GM19397 (cell line): Measurements from ENCODE around the gene BCL2L11.

ENCODE experiments used
- ATAC-seq: cut with Tn5 transposase; IDR thresholded peaks from one replicate; pipeline ENCODE4 v1.9.1; 2021; ENCODE audit warnings: mild to moderate bottlenecking, moderate library complexity; ENCODE audit not compliant: unreplicated experiment

Gene BCL2L11

DNA sequence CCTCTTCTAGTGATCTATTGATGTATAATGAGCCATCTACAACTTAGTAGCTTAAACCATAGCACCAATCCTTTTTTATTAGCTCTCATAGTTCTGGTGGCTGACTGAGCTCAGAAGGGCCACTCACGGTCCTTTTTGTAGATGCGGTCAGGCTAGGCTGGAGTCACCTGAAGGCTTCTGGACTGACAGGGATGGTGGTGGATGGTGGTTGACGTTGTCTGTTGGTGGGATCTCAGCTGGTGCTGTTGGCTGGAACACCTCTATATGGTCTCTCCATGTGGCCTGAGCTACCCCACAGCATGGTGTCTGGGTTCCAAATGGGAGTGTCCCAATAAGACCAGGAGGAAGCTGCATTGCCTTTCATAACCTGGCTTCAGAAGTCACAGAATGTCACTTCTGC, 68.0 kb downstream of the BCL2L11 start:
- ATAC-seq: no peak

GRCh38 chr2:111189106-111189505, 68.4 kb downstream of the BCL2L11 start:
- ATAC-seq: no peak

DNA sequence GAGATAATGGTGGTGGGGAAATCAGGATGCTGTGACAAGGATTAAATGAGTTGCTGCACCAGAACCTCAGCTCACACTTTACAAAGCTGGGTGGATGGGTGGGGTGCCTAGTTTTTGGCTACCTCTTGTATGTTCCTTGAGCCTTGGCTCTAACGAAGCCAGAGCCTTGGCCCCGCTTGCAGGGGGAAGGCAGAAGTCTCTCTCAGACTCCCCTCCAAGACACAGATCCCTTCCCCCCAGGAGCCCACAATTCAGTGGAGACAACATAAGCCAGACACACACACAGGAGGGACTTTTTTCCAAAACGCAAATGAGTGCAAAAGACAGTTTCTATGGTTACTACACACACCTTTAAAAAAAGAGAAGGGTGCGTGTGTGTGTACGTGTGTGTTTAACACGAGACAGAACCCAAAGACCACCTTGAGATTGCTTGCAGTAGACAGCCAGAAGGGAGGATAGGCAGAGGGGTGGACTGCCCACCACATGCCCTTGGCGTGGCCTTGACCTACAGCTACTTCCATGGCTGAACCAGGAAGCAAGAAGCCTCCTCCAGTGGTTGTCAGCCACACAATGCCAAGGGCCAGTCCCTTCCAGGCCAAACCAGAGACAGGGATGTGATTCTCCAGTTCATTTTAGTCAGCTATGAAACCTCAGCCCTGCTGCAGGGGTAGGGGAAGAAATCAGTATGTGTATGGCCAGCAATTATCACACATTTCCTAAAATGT, 70.3 kb downstream of the BCL2L11 start:
- no peak for ATAC-seq

DNA sequence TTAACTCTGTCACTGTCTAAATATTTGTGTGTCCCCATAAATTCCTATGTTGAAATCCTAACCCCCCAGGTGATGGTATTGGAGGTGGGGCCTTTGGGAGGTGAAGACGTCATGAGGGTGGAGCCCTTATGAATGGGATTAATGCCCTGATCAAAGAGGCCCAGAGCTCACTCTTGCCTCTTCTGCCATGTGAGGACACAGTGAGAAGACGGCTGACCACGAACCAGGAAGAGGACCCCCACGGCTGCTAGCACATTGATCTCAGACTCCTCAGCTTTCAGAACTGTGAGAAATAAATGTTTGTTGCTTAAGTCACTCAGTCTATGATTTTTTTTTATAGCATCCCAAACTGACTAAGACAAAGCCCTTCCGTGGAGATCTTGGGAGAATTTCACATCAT, 71.2 kb downstream of the BCL2L11 start:
- no peak for ATAC-seq

- ATAC-seq: no peak
These were observed 72.2 kb downstream of the BCL2L11 start for GRCh38 chr2:111192776-111193368.

DNA sequence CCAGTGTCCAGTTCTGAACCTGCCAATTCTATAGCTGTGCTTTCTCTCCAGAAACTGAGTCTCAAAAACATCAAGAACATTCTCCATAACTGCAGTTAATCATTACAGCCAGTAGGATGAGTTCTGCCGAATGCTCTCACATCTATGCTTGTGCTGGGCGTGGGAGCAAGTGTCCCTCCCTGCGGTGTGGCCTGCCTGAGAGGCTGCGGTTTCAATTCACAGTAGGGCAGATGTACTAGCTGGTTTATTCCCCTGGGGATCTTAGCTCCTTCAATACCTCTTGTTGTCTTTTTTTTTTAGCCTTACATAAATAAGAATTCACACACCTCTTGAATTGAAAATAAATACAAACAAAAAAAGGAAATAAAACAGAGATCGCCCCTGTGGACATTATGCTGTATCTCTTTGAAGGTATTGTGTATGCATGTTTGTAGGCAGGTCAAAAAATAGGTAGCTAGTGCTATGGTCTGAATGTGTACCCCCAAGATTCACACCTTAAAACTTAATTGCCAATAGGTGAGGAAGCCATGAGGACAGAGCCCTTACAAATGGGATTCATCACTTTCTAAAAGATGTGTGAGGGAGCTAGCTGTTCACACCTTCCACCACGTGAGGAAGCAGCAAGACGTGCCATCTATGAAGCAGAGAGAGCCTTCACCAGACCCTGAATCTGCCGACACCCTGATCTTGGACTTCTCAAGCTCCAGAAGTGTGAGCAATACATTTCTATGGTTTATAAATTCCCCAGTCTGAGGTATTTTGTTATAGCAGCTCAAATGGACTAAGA, 74.3 kb downstream of the BCL2L11 start:
- peak; percentile 91 for ATAC-seq

GRCh38 chr2:111196435-111196834, 75.7 kb downstream of the BCL2L11 start:
- ATAC-seq: no peak

DNA sequence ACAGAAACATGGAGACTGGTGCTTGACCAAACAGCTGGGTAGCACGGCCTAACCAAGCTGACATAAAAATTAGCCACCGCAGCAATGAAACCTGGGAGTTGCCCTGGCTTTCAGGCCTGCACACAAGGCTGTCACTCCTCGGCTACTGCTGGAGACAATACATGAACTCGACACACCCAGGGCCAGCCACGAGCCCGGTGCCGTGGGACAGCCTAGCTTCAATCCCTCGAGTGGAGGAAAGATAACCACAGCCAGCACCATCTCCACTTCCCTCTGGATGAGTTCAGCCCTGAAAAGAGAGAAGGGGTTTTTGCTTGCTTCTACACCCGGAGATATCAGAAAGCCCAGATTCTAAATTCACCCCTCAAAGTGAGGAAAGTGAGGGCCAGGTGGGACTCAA, 78.0 kb downstream of the BCL2L11 start:
- no peak for ATAC-seq

DNA sequence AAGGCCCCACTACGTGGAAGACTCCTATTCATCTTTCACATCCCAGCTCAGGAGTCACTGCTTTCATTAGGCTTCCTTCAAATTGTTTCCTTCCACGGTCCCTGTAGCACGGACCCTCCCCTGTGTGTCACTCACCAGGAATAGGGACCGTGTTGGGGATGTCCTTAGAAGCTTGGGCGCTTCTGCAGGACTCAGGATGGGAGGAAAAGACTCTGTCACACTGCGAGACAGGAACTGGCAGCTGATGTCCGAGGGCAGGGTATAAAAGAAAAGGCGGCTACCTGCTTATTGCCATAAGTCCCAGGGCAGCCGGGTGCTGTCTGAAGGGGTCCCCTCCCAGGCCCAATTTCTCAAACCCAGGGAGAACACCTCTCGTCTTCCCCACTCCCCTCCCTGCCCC, 79.1 kb downstream of the BCL2L11 start:
- ATAC-seq: no peak

DNA sequence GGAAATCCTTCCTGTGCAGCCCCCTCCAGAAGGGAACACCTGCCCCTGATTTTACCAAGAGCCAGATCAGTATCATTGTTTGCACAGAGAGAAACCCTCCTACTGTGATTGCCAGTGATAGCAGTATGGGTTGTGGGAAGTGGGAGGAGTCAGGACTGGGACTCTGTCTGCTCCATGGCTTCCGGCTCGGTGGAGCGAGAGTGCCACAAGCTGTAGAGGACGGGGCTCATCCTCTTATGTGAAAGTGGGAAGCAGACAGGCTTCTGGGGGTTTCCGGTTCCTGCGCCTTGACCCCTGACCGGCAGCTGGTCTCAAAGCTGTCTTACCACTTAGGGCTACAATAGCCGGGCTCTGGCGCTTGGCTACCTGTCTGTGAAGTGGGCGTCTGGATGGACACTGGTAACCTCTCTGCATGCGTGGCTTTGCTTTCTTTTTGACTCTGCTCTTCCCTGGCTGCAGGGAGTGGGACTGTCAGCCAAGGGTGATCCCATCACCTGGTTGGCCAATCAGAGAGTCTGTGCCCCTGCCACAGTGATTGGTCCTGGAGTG, 79.7 kb downstream of the BCL2L11 start:
- no peak for ATAC-seq

DNA sequence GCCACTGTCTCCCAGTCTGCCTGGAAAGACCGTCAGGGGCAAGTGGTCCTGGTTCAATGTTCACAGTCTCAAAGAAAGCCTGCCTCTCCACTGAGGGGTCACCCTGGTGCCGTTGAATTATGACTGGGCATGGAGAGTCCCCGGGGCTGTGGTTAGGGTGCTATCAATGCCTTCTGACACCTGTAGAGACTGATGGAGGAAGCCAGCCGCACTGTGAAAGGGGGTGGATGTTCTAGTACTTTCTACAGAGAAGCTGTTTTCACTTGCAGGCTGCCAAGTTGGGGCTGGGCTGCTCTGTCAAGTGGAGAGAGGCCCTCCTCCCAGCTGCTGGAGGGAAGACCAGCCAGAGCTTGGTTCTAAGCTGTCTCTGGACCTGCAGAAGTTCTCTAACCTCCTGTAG, 80.5 kb downstream of the BCL2L11 start:
- peak; percentile 78 for ATAC-seq

DNA sequence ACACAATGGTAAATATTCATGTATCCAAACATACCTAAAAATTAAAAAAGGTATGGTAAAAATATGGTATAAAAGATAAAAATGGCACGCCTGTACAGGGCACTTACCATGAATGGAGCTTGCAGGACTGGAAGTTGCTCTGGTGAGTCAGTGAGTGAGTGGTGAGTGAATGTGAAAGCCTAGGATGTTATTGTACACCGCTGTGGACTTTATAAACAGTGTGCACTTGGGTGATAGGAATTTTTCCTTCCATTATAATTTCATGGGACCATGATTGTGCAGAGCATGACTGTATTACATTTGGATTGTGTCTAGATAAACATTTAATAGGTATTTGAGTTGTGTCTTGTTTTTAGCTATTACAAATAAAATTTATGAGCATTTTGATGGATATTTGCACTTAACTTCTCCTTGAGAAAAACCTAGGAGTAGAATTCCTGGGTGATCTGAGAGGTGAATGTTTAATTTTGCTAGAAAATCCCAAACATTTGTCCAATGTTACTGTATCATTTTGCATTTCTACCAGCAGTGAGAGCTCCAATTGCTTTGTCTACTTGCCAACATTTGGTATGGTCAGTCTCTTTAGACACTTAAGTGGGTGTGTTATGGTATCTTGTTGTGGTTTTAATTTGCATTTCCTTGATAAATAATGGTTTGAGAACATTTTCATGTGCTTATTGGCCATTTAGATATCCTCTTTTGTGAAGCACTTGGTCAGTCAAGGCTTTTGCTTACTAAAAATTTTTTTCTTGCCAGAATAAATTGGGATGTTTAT, 81.7 kb downstream of the BCL2L11 start:
- no peak for ATAC-seq

DNA sequence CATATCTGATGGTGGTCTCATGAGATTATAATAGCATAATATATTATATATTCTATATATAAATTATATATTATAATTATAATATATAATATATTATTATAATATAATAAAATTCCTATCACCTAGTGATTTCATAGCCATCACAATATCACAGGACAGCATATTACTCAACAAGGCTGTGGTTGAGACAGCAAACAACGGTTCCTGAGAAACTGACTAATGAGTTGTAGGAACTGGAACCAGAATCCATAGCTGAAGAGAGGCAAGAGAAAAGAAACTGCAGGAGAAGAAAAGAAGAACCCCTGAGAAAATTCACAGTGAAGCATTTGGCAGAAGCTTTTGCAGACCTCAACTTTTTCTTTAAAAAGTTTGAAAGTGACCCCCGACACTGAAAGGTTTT, 84.0 kb downstream of the BCL2L11 start:
- no peak for ATAC-seq

DNA sequence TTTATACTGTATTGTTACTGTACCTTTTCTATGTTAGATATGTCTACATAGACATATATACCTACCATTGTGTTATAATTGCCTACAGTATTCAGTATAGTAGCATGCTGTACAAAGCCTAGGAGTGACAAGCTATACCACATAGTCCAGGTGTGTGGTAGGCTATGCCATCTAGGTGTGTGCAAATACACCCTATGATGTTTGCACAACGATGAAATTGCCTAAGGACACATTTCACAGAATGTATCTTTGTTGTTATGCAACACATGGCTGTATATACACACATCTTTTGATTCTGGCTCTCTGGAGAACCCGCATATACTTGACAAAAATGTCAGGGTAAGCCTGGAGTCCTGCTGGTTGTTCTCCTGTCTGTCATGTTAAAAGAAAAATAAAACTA, 85.1 kb downstream of the BCL2L11 start:
- no peak for ATAC-seq

GRCh38 chr2:111207851-111208250, 87.1 kb downstream of the BCL2L11 start:
- ATAC-seq: no peak

GRCh38 chr2:111208639-111209038, 87.9 kb downstream of the BCL2L11 start:
- peak; percentile 18 for ATAC-seq

- ATAC-seq: peak; percentile 86
These were observed 88.4 kb downstream of the BCL2L11 start for GRCh38 chr2:111209045-111209514.

GRCh38 chr2:111210036-111210435, 89.3 kb downstream of the BCL2L11 start:
- no peak for ATAC-seq

GRCh38 chr2:111213877-111214276, 93.2 kb downstream of the BCL2L11 start:
- ATAC-seq: no peak

DNA sequence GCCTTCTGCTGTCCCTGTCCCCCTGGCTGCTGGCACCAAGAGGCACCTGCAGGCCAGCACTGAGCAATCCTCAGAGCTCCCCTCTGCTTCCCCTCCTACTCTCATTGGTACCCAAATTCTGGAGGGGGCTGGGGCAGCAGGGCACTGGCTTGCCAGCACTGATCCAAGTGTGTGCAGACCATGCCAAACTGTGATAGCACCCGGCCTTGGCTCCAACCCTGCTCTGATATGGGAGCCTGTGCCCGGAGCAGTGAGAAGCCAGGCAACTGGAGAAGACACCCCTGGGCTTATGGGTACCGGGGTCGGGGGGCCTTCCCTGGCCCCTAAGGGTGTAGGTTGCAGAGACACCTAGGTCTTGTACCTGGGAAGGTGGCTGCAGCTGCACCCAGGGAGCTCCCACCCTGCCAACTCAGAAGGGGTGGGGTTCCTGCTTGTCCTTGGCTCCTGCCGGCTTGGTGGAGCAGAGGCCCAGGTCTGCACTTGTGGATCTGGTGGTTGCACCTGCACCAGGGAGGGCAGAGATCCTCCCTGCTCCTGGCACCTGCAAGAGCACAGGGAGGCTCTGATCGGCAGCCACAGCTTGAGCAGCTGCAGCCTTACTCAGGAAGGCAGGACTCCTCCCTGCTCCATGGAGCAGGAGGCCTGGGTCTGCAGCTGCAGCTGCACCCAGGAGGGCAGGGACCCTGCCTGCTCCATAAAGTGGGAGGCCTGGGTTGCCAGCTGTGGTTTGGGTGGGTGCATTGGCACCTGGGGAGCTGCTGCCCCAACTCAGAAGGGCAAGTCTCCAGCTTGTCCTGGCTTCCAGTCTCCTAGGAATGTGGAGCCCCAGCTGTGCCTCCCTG, 96.3 kb downstream of the BCL2L11 start:
- no peak for ATAC-seq
